Measurements from ENCODE around the gene SEC24B.

DNA sequence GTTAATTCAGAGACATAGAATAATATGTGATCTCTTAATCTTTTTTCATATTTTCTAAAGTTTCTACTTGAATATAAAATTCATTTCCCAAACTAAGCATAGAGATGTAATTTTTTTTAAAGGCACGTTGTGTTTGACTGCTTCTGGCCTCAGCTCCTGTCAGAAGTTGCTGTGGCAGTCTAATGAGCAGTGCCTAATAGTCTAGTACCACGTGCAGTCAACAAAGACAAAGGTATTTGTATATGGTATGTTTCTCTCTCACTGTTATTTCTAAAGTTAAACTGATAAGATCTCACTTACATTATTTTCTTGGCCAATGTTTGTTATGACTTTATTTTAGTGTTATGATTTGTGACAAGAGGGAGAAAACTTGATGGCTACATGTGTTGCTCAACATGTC lies 77.8 kb downstream of the SEC24B start:
- TF ChIP-seq POLR2AphosphoS5 (IDR thresholded peaks at IDR 0.05) (no peak), POLR2A (IDR thresholded peaks at IDR 0.05) (no peak), CTCF (IDR thresholded peaks at IDR 0.05) (no peak), EP300 (IDR thresholded peaks at IDR 0.05) (no peak)
